Right lobe of liver (tissue), 4 donors: ENCODE results near the gene TRAF6.

ENCODE experiments used
- POLR2A ChIP-seq: fragments of 450-650 bp; IDR thresholded peaks from one replicate; pipeline ENCODE4 v1.6.1; 2017; ENCODE audit warnings: antibody characterized with exemption, mild to moderate bottlenecking
- TF ChIP-seq, protein P1 (sequence below), 4 donors: fragments of 200-600 bp in 3 of 4; fragments of 450-650 bp in 1 of 4; IDR thresholded peaks; one replicate each; pipeline versions ENCODE4 v1.5.1 to v1.8.0; 2016 to 2022; ENCODE audit warnings: antibody characterized with exemption in 4 of 4, mild to moderate bottlenecking in 2 of 4
- donor health status: DM: no; HTN: no; CAD: no.
- donor health status: DM: no; HTN: no; CAD: no.
- donor health status: DM: no; HTN: yes; CAD: no.

DNA sequence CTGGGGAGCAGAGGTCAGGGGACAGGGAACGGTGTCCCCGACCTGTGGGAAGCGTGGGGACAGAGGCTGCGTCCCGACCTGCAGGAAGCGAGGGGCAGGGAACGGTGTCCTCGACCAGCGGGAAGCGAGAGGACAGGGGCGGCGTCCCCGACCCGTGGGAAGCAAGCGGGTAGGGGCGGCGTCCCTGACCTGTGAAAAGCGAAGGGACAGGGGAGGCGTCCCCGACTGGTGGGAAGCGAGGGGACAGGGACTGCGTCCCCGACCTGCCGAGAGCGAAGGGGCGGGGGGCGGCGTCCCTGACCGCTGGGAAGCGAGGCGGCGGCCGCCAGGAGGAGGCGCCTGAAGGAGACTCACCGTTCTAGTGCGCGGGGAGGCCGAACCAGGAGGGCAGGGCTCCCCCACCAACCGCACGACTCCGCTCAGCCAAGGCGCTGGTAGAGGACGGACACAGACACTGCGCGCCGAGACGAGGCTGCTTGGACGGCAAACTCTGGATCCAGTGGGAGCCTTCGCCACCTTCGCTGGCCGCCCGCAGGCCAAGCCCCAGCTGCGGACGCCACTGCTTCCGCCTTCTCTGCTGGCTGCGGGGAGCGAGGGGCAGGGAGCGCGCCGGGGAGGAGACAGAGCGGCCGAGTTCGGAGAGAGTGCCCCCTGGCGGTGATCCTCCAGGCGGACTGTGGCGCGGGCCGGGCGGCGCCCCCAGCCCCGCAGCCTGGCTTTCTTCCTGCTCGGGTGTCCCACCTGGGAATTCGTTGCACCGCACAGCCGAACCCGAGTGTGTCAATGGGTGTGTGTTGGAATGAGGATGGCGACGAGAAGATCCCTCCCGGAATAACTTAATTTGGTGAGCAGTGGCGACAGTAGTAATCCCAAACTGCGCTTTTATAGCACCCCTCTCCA lies at the start of gene TRAF6:
- TF ChIP-seq, protein P1, sequence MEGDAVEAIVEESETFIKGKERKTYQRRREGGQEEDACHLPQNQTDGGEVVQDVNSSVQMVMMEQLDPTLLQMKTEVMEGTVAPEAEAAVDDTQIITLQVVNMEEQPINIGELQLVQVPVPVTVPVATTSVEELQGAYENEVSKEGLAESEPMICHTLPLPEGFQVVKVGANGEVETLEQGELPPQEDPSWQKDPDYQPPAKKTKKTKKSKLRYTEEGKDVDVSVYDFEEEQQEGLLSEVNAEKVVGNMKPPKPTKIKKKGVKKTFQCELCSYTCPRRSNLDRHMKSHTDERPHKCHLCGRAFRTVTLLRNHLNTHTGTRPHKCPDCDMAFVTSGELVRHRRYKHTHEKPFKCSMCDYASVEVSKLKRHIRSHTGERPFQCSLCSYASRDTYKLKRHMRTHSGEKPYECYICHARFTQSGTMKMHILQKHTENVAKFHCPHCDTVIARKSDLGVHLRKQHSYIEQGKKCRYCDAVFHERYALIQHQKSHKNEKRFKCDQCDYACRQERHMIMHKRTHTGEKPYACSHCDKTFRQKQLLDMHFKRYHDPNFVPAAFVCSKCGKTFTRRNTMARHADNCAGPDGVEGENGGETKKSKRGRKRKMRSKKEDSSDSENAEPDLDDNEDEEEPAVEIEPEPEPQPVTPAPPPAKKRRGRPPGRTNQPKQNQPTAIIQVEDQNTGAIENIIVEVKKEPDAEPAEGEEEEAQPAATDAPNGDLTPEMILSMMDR (IDR thresholded peaks at IDR 0.05) = peak; percentile 85 to 93 (median 89)
- peak; percentile 92 for TF ChIP-seq POLR2A
